KMS-11 (cell line): ENCODE data around the gene PDZD7.
A peak's percentile ranks its signal among the peaks of the same experiment; 100 is the strongest.

Experiments
- H2AFZ ChIP-seq: fragments of 200-600 bp; sonication (generic); 2 replicates; pipeline ENCODE4 v1.6.1; 2016; ENCODE audit warnings: antibody characterized with exemption, mixed run types, low read depth
- H3K27ac ChIP-seq: fragments of 200-600 bp; sonication (generic); 2 replicates; pipeline ENCODE4 v1.6.1; 2016; ENCODE audit warnings: mild to moderate bottlenecking, mixed run types
- H3K27me3 ChIP-seq: fragments of 200-600 bp; sonication (generic); 2 replicates; pipeline ENCODE4 v1.6.1; 2017; ENCODE audit warnings: mild to moderate bottlenecking, low read depth, mixed run types, moderate library complexity; ENCODE audit not compliant: insufficient read depth
- H3K36me3 ChIP-seq: fragments of 200-600 bp; sonication (generic); 2 replicates; pipeline ENCODE4 v1.6.1; 2017; ENCODE audit warnings: mild to moderate bottlenecking, mixed run types; ENCODE audit not compliant: insufficient read depth
- H3K4me1 ChIP-seq: fragments of 200-600 bp; sonication (generic); 2 replicates; pipeline ENCODE4 v1.6.1; 2016; ENCODE audit warnings: mild to moderate bottlenecking, low read depth, mixed run types; ENCODE audit not compliant: poor library complexity, severe bottlenecking
- H3K4me2 ChIP-seq: fragments of 200-600 bp; sonication (generic); 2 replicates; pipeline ENCODE4 v1.7.0; 2016; ENCODE audit warnings: mild to moderate bottlenecking, mixed run types
- H3K4me3 ChIP-seq: fragments of 200-600 bp; sonication (generic); IDR thresholded peaks from 2 replicates; pipeline ENCODE4 v1.6.1; 2017; ENCODE audit warnings: low read depth, low read length, mixed read lengths; ENCODE audit not compliant: insufficient read depth
- H3K79me2 ChIP-seq: fragments of 200-600 bp; sonication (generic); 2 replicates; pipeline ENCODE4 v1.6.1; 2016; ENCODE audit warnings: low read depth, mixed run types; ENCODE audit not compliant: insufficient read depth
- H3K9ac ChIP-seq: fragments of 200-600 bp; sonication (generic); 2 replicates; pipeline ENCODE4 v1.6.1; 2016; ENCODE audit warnings: mild to moderate bottlenecking, mixed run types
- H4K20me1 ChIP-seq: fragments of 200-600 bp; sonication (generic); 2 replicates; pipeline ENCODE4 v1.6.1; 2016; ENCODE audit warnings: mild to moderate bottlenecking, mixed run types; ENCODE audit not compliant: insufficient read depth
- CTCF ChIP-seq: fragments of 200-600 bp; sonication (generic); conservative IDR thresholded peaks from 2 replicates; pipeline ENCODE4 v1.6.1; 2017; ENCODE audit warnings: low read depth, mild to moderate bottlenecking, antibody characterized with exemption, low read length, moderate library complexity, mixed read lengths

The PDZD7 gene

DNA sequence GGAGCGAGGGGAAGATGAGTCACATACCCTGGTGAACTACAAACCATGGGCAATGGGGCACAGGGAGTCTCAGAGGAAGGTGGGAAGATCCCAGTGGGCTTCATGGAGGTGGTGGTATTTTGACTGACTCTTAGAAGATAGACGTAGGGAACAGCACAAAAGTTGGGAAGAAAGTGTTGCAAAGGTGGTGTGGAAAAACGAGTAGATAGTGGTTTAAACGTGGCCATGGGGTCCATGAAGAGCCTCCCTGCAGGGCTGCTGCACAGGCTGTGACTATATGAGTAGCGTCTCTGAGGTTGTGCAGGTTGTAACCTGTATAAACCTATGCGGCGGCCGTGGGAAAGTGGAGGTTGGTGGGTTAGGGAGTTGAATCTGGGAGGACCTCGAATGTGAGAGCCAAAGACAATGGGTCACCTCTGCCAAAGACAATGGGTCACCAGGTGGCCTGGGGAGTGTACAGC, 17.5 kb downstream of the PDZD7 start:
- no peak overlapping the region for H3K4me3 ChIP-seq
- H3K27ac ChIP-seq = no peak overlapping the region
- peak overlapping the region; percentile 27; the same call in 1 of the 2 replicates for H2AFZ ChIP-seq
- no peaks in the 10 kb centered on the region for H4K20me1 ChIP-seq
- peak; percentile 27; the same call in 1 of the 2 replicates for TF ChIP-seq CTCF
- H3K27me3 ChIP-seq = peaks cover 7% of the 10 kb centered on the region; the same call in 1 of the 2 replicates
- peak overlapping the region; percentile 15; the same call in 1 of the 2 replicates for H3K4me2 ChIP-seq
- H3K9ac ChIP-seq = no peak overlapping the region
- H3K4me1 ChIP-seq = peaks cover 15% of the 10 kb centered on the region
- H3K79me2 ChIP-seq = no peaks in the 10 kb centered on the region
- H3K36me3 ChIP-seq = no peaks in the 10 kb centered on the region

DNA sequence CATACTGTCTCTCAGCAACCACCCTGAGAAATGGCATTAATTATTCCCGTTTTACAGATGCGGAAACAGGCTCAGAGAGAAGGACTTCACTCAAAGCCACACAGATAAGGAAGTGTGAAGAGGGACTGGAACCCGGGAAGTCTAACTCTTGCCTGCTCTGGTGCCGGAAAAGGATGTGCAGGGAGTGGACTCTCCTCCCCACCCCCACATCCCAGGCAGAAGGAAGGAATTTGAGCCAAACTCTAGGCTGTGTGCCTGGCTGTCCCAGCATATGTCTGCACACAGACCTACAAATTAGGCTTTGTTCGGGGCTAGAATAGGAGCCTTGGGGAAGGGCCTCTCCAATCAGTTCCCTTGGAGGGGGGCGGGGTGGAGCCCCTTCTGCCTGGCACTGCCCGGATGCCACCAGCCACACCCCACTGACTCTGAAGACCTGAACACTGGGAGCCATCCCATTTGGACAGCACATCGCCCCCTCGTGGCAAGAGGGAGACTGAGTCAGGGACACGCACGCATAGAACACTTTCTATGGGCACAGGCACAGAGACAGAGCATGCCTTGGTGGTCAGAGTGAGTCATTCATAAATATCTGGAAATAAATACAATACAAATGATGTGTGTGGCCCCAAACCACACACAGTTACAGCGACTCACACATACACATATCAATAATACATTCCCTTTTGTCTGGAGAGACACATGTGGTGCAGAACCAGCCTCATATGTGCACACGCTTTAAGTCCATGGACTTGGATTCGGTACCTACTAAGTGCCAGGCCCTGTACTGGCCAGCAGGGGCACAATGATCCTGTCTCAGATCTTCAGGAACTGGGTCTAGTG, 18.2 kb downstream of the PDZD7 start:
- H2AFZ ChIP-seq = peak overlapping the region; percentile 27; the same call in 1 of the 2 replicates
- no peaks in the 10 kb centered on the region for H4K20me1 ChIP-seq
- peak overlapping the region; percentile 15; the same call in 1 of the 2 replicates for H3K4me2 ChIP-seq
- no peak overlapping the region for H3K27ac ChIP-seq
- no peak overlapping the region for H3K4me3 ChIP-seq
- peak; percentile 89 for TF ChIP-seq CTCF
- H3K4me1 ChIP-seq = peaks cover 15% of the 10 kb centered on the region
- peaks cover 7% of the 10 kb centered on the region; the same call in 1 of the 2 replicates for H3K27me3 ChIP-seq
- no peak overlapping the region for H3K9ac ChIP-seq
- no peaks in the 10 kb centered on the region for H3K36me3 ChIP-seq
- no peaks in the 10 kb centered on the region for H3K79me2 ChIP-seq

DNA sequence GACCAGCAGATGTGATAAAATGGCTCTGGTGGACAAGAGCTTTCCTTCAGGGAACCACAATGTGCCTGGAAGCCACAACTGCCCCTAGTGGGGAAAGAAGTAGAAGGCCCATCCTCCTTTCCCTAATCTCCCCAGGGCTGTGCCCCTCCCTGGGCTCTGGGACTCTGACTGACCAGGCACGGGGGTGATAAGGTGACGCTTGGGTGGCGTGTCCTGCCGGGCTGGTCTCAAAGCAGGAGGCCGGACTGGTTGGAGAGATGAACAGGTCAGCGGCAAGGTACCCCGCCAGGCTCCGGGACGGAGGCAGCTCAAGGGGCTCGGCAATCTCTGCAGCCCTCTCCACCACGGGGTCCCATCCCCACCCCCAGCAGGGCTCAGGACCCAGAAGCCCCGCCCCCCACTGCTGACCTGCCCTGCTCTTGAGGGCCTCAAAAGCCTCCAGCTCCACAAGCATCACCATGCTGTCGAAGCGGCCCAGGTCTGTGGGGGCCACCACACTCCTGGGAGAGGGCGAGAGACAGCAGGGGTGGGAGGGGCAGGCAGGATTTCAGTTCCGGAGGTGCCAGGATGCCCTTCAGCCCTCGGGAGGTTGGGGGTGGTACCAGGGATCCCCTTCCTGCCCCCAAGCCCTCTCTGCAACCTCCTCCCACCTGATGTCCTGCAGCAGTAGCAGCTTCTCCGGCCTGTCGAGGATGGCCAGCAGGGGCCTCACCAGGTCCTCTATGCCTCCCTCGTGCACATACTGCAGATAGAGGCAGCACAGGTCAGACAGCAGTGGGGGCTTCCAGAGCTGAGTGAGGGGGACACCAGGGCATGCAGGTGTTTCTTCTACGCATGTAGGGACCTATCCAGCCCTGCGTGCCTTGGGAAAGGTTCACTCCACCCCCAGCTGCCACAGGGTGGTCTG, 19.2 kb downstream of the PDZD7 start:
- H3K27ac ChIP-seq = no peak overlapping the region

More for the DNA sequence above, 19.2 kb downstream of the PDZD7 start:
- Histone ChIP-seq H3K4me1 (peaks cover 15% of the 10 kb centered on the region), H4K20me1 (no peaks in the 10 kb centered on the region), H3K36me3 (no peaks in the 10 kb centered on the region), H3K4me2 (no peak overlapping the region), H3K27me3 (no peaks in the 10 kb centered on the region; the same call in 1 of the 2 replicates), H2AFZ (no peak overlapping the region), H3K79me2 (no peaks in the 10 kb centered on the region), H3K9ac (no peak overlapping the region), H3K4me3 (no peak overlapping the region)
- TF ChIP-seq CTCF = no peak
